Smooth muscle cell (in vitro differentiated cells): ENCODE measurements around the gene LMF1. TPM values are rescaled to one million over a fixed set of nuclear protein-coding genes. Genes with fewer than 3 reads are reported as not detected.

Source experiments
- DNase-seq: peaks from one replicate; lab custom pipeline; 2025; ENCODE audit not compliant: unreplicated experiment; lab: John Stamatoyannopoulos, UW
- H2AFZ ChIP-seq: fragments of 200-600 bp; sonication (generic); 2 replicates; pipeline ENCODE4 v1.6.0; 2016; ENCODE audit warnings: antibody characterized with exemption, low read depth, mild to moderate bottlenecking
- H3F3A ChIP-seq: fragments of 200-600 bp; sonication (generic); 2 replicates; pipeline ENCODE4 v1.6.0; 2017; ENCODE audit warnings: antibody characterized with exemption, low read depth
- H3K27ac ChIP-seq: fragments of 200-600 bp; sonication (generic); 2 replicates; pipeline ENCODE4 v1.5.1; 2016; ENCODE audit warnings: low read depth, mild to moderate bottlenecking
- H3K27me3 ChIP-seq: fragments of 200-600 bp; sonication (generic); 2 replicates; pipeline ENCODE4 v1.6.1; 2016; ENCODE audit warnings: low read depth, mild to moderate bottlenecking
- H3K36me3 ChIP-seq: fragments of 200-600 bp; sonication (generic); 2 replicates; pipeline ENCODE4 v1.5.1; 2016; ENCODE audit warnings: low read depth
- H3K4me1 ChIP-seq: fragments of 200-600 bp; sonication (generic); 2 replicates; pipeline ENCODE4 v1.5.1; 2016; ENCODE audit warnings: low read depth
- H3K4me2 ChIP-seq: fragments of 200-600 bp; sonication (generic); 2 replicates; pipeline ENCODE4 v1.6.0; 2016; ENCODE audit warnings: mild to moderate bottlenecking
- H3K4me3 ChIP-seq: fragments of 200-600 bp; sonication (generic); 2 replicates; pipeline ENCODE4 v1.5.1; 2016; ENCODE audit warnings: mild to moderate bottlenecking
- H3K79me2 ChIP-seq: fragments of 200-600 bp; sonication (generic); 2 replicates; pipeline ENCODE4 v1.6.0; 2016; ENCODE audit warnings: low read depth, mild to moderate bottlenecking
- H3K9ac ChIP-seq: fragments of 200-600 bp; sonication (generic); 2 replicates; pipeline ENCODE4 v1.6.0; 2016; ENCODE audit warnings: low read depth
- H3K9me3 ChIP-seq: fragments of 200-600 bp; sonication (generic); replicated peaks from 2 replicates; pipeline ENCODE4 v1.5.1; 2016; ENCODE audit warnings: low read depth
- H4K20me1 ChIP-seq: fragments of 200-600 bp; sonication (generic); 2 replicates; pipeline ENCODE4 v1.6.0; 2016; ENCODE audit warnings: low read depth
- WGBS: methylation state at CpG from one replicate; pipeline ENCODE4 v1.1.7; 2016; ENCODE audit warnings: low lambda C conversion rate; 5-methylcytosine and 5-hydroxymethylcytosine counted together
- polyA plus RNA-seq: library from polyadenylated mRNA; unstranded; fragments of >200 nt; fragmentation: Nextera tagmentation; extraction: Ambion mirVana; gene quantifications from 2 replicates; pipeline ENCODE4 v1.2.1, GENCODE V29; 2016
- total RNA-seq: library from RNA; depleted of rRNA; stranded (reverse); fragments of >200 nt; gene quantifications from 2 replicates; pipeline ENCODE4 v1.2.3, GENCODE V29; 2014
- TF ChIP-seq, protein P1 (sequence below): fragments of 200-600 bp; sonication (generic); IDR thresholded peaks from 2 replicates; pipeline ENCODE4 v1.5.1; 2017; ENCODE audit warnings: borderline replicate concordance, mild to moderate bottlenecking, antibody characterized with exemption; ENCODE audit not compliant: insufficient read depth, poor library complexity, severe bottlenecking

LMF1 gene
- total and polyA plus RNA-seq, 2 experiments from 2014 or later: 25.3 to 29.8 TPM

DNA sequence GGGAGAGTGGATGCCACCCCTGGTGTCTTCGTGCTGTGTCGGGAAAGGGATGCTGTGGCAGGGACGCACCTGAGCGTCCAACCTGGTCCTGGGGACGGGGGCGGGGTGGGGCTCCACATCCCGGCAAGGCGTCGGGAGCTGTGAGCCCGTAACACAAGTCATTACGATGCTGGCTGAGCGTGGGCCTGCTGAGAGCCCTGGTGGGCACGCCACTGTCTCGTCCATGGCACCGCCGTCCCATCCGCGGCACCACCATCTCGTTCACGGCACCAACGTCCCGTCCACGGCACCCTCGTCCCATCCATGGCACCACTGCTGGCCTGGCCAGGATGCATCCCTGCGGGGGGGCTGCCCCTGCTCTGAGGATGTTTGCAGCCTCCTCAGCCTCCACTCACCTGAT is 146.2 kb downstream of the LMF1 start:
- no peak for DNase-seq
- H3F3A ChIP-seq: no peaks in the 10 kb centered on the region
- no peaks in the 10 kb centered on the region for H3K79me2 ChIP-seq
- TF ChIP-seq, protein P1, sequence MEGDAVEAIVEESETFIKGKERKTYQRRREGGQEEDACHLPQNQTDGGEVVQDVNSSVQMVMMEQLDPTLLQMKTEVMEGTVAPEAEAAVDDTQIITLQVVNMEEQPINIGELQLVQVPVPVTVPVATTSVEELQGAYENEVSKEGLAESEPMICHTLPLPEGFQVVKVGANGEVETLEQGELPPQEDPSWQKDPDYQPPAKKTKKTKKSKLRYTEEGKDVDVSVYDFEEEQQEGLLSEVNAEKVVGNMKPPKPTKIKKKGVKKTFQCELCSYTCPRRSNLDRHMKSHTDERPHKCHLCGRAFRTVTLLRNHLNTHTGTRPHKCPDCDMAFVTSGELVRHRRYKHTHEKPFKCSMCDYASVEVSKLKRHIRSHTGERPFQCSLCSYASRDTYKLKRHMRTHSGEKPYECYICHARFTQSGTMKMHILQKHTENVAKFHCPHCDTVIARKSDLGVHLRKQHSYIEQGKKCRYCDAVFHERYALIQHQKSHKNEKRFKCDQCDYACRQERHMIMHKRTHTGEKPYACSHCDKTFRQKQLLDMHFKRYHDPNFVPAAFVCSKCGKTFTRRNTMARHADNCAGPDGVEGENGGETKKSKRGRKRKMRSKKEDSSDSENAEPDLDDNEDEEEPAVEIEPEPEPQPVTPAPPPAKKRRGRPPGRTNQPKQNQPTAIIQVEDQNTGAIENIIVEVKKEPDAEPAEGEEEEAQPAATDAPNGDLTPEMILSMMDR: no peak
- no peak overlapping the region for H2AFZ ChIP-seq
- H3K4me3 ChIP-seq: no peak overlapping the region
- 88% methylated on average over 21 of the region's 25 CpGs for WGBS
- no peaks in the 10 kb centered on the region for H3K27me3 ChIP-seq
- no peaks in the 10 kb centered on the region for H3K36me3 ChIP-seq
- H3K9ac ChIP-seq: no peak overlapping the region
- H3K4me1 ChIP-seq: no peaks in the 10 kb centered on the region
- no peaks in the 10 kb centered on the region for H3K9me3 ChIP-seq
- H3K4me2 ChIP-seq: no peak overlapping the region
- no peak overlapping the region for H3K27ac ChIP-seq
- H4K20me1 ChIP-seq: no peaks in the 10 kb centered on the region

DNA sequence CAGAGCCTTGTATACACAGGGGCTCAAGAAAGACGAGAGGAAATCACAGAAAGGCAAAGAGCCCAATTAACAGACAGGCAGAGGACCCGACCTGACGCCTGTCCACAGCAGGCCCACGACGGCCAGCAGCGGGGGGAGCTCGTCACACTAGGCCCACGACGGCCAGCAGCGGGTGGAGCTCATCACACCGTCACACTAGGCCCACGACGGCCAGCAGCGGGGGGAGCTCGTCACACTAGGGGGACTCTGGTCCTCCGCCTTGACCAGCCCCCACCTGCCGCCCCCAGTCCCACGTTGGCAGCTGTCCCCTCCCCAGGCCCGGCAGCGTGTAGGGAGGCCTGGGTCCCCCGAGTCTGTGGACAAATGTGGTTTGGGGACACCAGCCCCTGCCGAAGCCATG is 146.6 kb downstream of the LMF1 start:
- no peak overlapping the region for H3K9ac ChIP-seq
- no peak overlapping the region for H3K4me2 ChIP-seq
- no peaks in the 10 kb centered on the region for H3K27me3 ChIP-seq
- no peak for DNase-seq
- H4K20me1 ChIP-seq: no peaks in the 10 kb centered on the region
- H3K27ac ChIP-seq: no peak overlapping the region
- no peaks in the 10 kb centered on the region for H3F3A ChIP-seq
- no peaks in the 10 kb centered on the region for H3K79me2 ChIP-seq
- WGBS: 94% methylated on average over 19 of the region's 22 CpGs
- no peak overlapping the region for H3K4me3 ChIP-seq
- no peaks in the 10 kb centered on the region for H3K9me3 ChIP-seq
- H2AFZ ChIP-seq: no peak overlapping the region
- H3K36me3 ChIP-seq: no peaks in the 10 kb centered on the region
- H3K4me1 ChIP-seq: no peaks in the 10 kb centered on the region
- TF ChIP-seq, protein P1: no peak

DNA sequence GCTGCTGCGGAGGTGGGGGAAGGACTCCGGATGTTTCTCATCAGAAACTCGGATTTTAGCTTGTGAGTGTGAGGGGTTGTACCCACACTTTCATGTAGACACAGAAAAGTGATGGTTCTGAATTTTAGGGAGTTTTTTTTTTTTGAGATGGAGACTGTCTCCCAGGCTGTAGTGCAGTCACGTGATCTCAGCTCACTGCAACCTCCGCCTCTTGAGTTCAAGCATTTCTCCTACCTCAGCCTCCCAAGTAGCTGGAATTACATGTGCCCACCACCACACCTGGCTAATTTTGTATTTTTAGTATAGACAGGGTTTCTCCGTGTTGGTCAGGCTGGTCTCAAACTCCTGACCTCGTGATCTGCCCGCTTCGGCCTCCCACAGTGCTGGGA is 147.9 kb downstream of the LMF1 start:
- H3F3A ChIP-seq: no peaks in the 10 kb centered on the region
- H3K27ac ChIP-seq: no peak overlapping the region
- 94% methylated on average over 9 of the region's 9 CpGs for WGBS
- TF ChIP-seq, protein P1: no peak
- H3K4me1 ChIP-seq: no peaks in the 10 kb centered on the region
- H2AFZ ChIP-seq: no peak overlapping the region
- no peak overlapping the region for H3K4me2 ChIP-seq
- H3K9ac ChIP-seq: no peak overlapping the region
- H3K79me2 ChIP-seq: no peaks in the 10 kb centered on the region
- no peak for DNase-seq
- no peaks in the 10 kb centered on the region for H3K36me3 ChIP-seq
- no peaks in the 10 kb centered on the region for H3K9me3 ChIP-seq
- no peak overlapping the region for H3K4me3 ChIP-seq
- no peaks in the 10 kb centered on the region for H4K20me1 ChIP-seq
- H3K27me3 ChIP-seq: no peaks in the 10 kb centered on the region

DNA sequence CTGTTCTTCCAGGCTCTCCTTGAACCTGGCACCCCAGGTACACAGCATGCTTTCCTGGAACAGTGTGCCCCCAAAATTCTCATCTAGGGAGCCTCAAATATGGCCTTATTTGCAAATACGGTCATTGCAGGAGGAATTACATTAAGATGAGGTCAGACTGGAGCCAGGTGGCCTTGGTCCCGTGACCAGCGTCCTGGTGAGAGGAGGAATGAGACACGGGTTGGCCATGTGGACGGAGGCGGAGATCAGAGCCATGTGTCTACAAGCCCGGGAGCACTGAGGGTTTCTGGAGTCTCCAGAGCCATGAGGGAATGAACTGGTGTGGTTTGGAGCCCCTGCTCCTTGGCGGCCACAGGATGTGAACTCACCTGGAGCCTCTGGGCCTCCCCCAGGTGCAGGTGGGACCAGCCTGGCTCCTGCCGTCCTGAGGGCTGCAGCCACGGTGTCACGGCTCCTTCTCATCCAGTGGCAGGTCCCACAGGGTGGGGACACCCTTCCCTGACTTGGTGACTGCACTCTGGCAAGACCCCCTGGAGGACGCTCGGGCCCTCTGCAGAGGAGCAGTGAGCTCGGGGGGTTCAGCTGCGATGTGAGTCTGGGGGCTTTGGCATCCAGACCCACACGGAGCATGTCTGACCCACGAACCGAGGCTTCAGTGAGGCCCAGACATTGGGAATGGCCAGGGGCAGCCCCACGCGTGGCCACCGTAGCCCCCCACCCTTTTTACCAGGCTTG is 148.4 kb downstream of the LMF1 start:
- H3K4me2 ChIP-seq: no peak overlapping the region
- H3K27me3 ChIP-seq: no peaks in the 10 kb centered on the region
- no peak for DNase-seq
- no peaks in the 10 kb centered on the region for H3K4me1 ChIP-seq
- H3K36me3 ChIP-seq: no peaks in the 10 kb centered on the region
- no peaks in the 10 kb centered on the region for H3F3A ChIP-seq
- 93% methylated on average over 21 of the region's 21 CpGs for WGBS
- H3K9ac ChIP-seq: no peak overlapping the region
- H3K27ac ChIP-seq: no peak overlapping the region
- no peaks in the 10 kb centered on the region for H3K79me2 ChIP-seq
- H4K20me1 ChIP-seq: no peaks in the 10 kb centered on the region
- TF ChIP-seq, protein P1: no peak
- H3K4me3 ChIP-seq: no peak overlapping the region
- H3K9me3 ChIP-seq: no peaks in the 10 kb centered on the region
- no peak overlapping the region for H2AFZ ChIP-seq
